Brain microvascular endothelial cell (primary cell): ENCODE data around the gene PDE4C.

ENCODE experiments used
- DNase-seq: peaks from one replicate; pipeline ENCODE4 v3.0.0-alpha.2; 2020
- H3K27ac ChIP-seq: fragments of 250-450 bp; sonication (Bioruptor Pico); 2 replicates; pipeline ENCODE4 v1.5.1; 2020; ENCODE audit warnings: mild to moderate bottlenecking, moderate library complexity
- H3K27me3 ChIP-seq: fragments of 250-450 bp; sonication (Bioruptor Pico); replicated peaks from 2 replicates; pipeline ENCODE4 v1.5.1; 2020; ENCODE audit warnings: mild to moderate bottlenecking
- H3K36me3 ChIP-seq: fragments of 250-450 bp; sonication (Bioruptor Pico); replicated peaks from 2 replicates; pipeline ENCODE4 v1.5.1; 2020; ENCODE audit warnings: mild to moderate bottlenecking
- H3K4me3 ChIP-seq: 2 replicates; pipeline ENCODE4 v1.5.1; 2011; ENCODE audit warnings: low read depth, mild to moderate bottlenecking, control low read depth, low read length, moderate library complexity
- CTCF ChIP-seq: IDR thresholded peaks from 2 replicates; pipeline ENCODE4 v1.5.1; 2011; ENCODE audit warnings: low read depth, mild to moderate bottlenecking, moderate library complexity, low read length, control low read depth, inconsistent platforms; ENCODE audit errors: missing control alignments
- in situ Hi-C: cut with HindIII; loops from 2 replicates; pipeline ENCODE4 v1.10.0; 2017; ENCODE audit warnings: low sequenced_read_pairs, low pct_ligation_motif_present

The PDE4C gene

GRCh38 chr19:18206018-18206417, 20.2 kb downstream of the PDE4C start:
- Histone ChIP-seq H3K27ac (peak overlapping the region; percentile 98), H3K36me3 (no peaks in the 10 kb centered on the region), H3K4me3 (no peak overlapping the region), H3K27me3 (no peaks in the 10 kb centered on the region)
- DNase-seq: no peak
- TF ChIP-seq CTCF: no peak
- in situ Hi-C loops: no loop called here

- TF ChIP-seq CTCF: no peak
- DNase-seq: peak; percentile 77
Observed at GRCh38 chr19:18205200-18205892, 20.9 kb downstream of the PDE4C start.

GRCh38 chr19:18204394-18205199, 21.6 kb downstream of the PDE4C start:
- peak; percentile 63 for DNase-seq

More at GRCh38 chr19:18205200-18205892, 20.9 kb downstream of the PDE4C start:
- Histone ChIP-seq H3K4me3 (peak overlapping the region; percentile 65), H3K36me3 (no peaks in the 10 kb centered on the region), H3K27ac (peak overlapping the region; percentile 98), H3K27me3 (no peaks in the 10 kb centered on the region)
- in situ Hi-C loops: no loop called here

GRCh38 chr19:18203863-18204393, 22.3 kb downstream of the PDE4C start, which contains the start of gene RAB3A:
TSS of gene RAB3A (minus strand) at chr19:18204042. CDS start at chr19:18202740, 1,302 bp downstream.
- Histone ChIP-seq H3K27ac (peak within 1 kb of the TSS; percentile 98), H3K27me3 (no peaks in the 10 kb centered on the region), H3K4me3 (peak within 1 kb of the TSS; percentile 79), H3K36me3 (no peaks in the 10 kb centered on the region)
- peak; percentile 100 for DNase-seq
- in situ Hi-C loops: no loop called here
- TF ChIP-seq CTCF: no peak

More at GRCh38 chr19:18204394-18205199, 21.6 kb downstream of the PDE4C start:
- in situ Hi-C loops: no loop called here
- TF ChIP-seq CTCF: no peak
- Histone ChIP-seq H3K27me3 (no peaks in the 10 kb centered on the region), H3K27ac (peak overlapping the region; percentile 98), H3K4me3 (peak overlapping the region; percentile 65), H3K36me3 (no peaks in the 10 kb centered on the region)

GRCh38 chr19:18203408-18203862, 22.8 kb downstream of the PDE4C start:
- peak overlapping the region; percentile 13 for H3K27ac ChIP-seq
- no peaks in the 10 kb centered on the region for H3K36me3 ChIP-seq
- H3K4me3 ChIP-seq: peak overlapping the region; percentile 79
- no peak for TF ChIP-seq CTCF
- no peaks in the 10 kb centered on the region for H3K27me3 ChIP-seq
- in situ Hi-C loops: no loop called here
- DNase-seq: no peak
